CD14-positive monocyte (primary cell): ENCODE measurements around the gene YTHDF1. TPM values are rescaled to one million over a fixed set of nuclear protein-coding genes. Genes with fewer than 3 reads are reported as not detected.
A peak's percentile ranks its signal among the peaks of the same experiment; 100 is the strongest.

Source experiments
- DNase-seq, 3 donors: peaks; one replicate each; pipeline ENCODE4 v3.0.0-alpha.2; 2011 to 2022
- H2AFZ ChIP-seq: 2 replicates; pipeline ENCODE4 v1.6.0; 2012; ENCODE audit warnings: mild to moderate bottlenecking, low read depth, low read length, inconsistent platforms; ENCODE audit not compliant: insufficient read depth, poor library complexity, severe bottlenecking
- H3K27ac ChIP-seq, 2 donors: 1 replicate in 1 of 2; 2 replicates in 1 of 2; pipeline ENCODE4 v1.5.1; 2012 to 2013; ENCODE audit warnings: low read length in 2 of 2, control low read depth in 1 of 2, inconsistent platforms in 1 of 2, low read depth in 1 of 2, mild to moderate bottlenecking in 1 of 2
- H3K27me3 ChIP-seq, 2 donors: one replicate each; pipeline versions ENCODE4 v1.6.0 to v1.6.1; 2011 to 2013; ENCODE audit warnings: low read length in 2 of 2; ENCODE audit not compliant: control insufficient read depth in 2 of 2, insufficient read depth in 2 of 2
- H3K36me3 ChIP-seq, 2 donors: replicated peaks in 1 of 2; 1 replicate in 1 of 2; 2 replicates in 1 of 2; pipeline versions ENCODE4 v1.5.1 to v1.6.1; 2012 to 2013; ENCODE audit warnings: low read length in 2 of 2, control low read depth in 1 of 2, inconsistent platforms in 1 of 2, mild to moderate bottlenecking in 1 of 2; ENCODE audit not compliant: insufficient read depth in 2 of 2, control insufficient read depth in 1 of 2
- H3K4me1 ChIP-seq, 2 donors: 1 replicate in 1 of 2; 2 replicates in 1 of 2; pipeline versions ENCODE4 v1.5.1 to v1.6.1; 2012 to 2013; ENCODE audit warnings: low read length in 2 of 2, control low read depth in 1 of 2, inconsistent platforms in 1 of 2, mild to moderate bottlenecking in 1 of 2, moderate library complexity in 1 of 2; ENCODE audit not compliant: insufficient read depth in 2 of 2, control insufficient read depth in 1 of 2
- H3K4me2 ChIP-seq: replicated peaks from 2 replicates; pipeline ENCODE3; 2012; ENCODE audit warnings: low read length, moderate library complexity, mild to moderate bottlenecking; ENCODE audit not compliant: poor library complexity, severe bottlenecking; ENCODE audit errors: extremely low read depth
- H3K4me3 ChIP-seq, 3 experiments: fragments of 200-600 bp in 1 of 3; sonication (generic) in 1 of 3; replicated peaks in 1 of 3; 1 replicate in 2 of 3; 2 replicates in 1 of 3; pipeline ENCODE4 v1.5.1; 2011 to 2013; ENCODE audit warnings: low read length in 3 of 3, mild to moderate bottlenecking in 3 of 3, control low read depth in 2 of 3, low read depth in 2 of 3, inconsistent platforms in 1 of 3, moderate library complexity in 1 of 3
- H3K79me2 ChIP-seq: 2 replicates; pipeline ENCODE4 v1.6.0; 2012; ENCODE audit warnings: mild to moderate bottlenecking, control low read depth, inconsistent platforms, low read length, moderate library complexity; ENCODE audit not compliant: insufficient read depth
- H3K9ac ChIP-seq: 2 replicates; pipeline ENCODE4 v1.6.0; 2017; ENCODE audit warnings: low read length, mild to moderate bottlenecking; ENCODE audit not compliant: insufficient read depth, poor library complexity, severe bottlenecking
- H3K9me3 ChIP-seq, 2 donors: replicated peaks in 1 of 2; 1 replicate in 1 of 2; 2 replicates in 1 of 2; pipeline versions ENCODE4 v1.5.1 to v1.6.1; 2012 to 2013; ENCODE audit warnings: low read length in 2 of 2, control low read depth in 1 of 2; ENCODE audit not compliant: control insufficient read depth in 1 of 2, insufficient read depth in 1 of 2
- H4K20me1 ChIP-seq: 2 replicates; pipeline ENCODE4 v1.6.0; 2012; ENCODE audit warnings: mild to moderate bottlenecking, low read length, control low read depth, moderate library complexity; ENCODE audit not compliant: insufficient read depth
- H3K27ac Mint-ChIP-seq, 7 donors: one replicate each; pipeline ENCODE4 v1.8.0; 2020; ENCODE audit warnings: mild to moderate bottlenecking in 7 of 7, mixed read lengths in 7 of 7, moderate library complexity in 6 of 7, inconsistent platforms in 2 of 7
- H3K27me3 Mint-ChIP-seq, 3 donors: one replicate each; pipeline ENCODE4 v1.8.0; 2021 to 2022; ENCODE audit warnings: low read depth in 3 of 3, mild to moderate bottlenecking in 3 of 3, mixed read lengths in 3 of 3, moderate library complexity in 3 of 3, inconsistent platforms in 1 of 3
- H3K36me3 Mint-ChIP-seq, 2 donors: one replicate each; pipeline ENCODE4 v1.8.0; 2020; ENCODE audit warnings: mixed read lengths in 2 of 2, inconsistent platforms in 1 of 2, mild to moderate bottlenecking in 1 of 2
- H3K4me1 Mint-ChIP-seq: one replicate; pipeline ENCODE4 v1.8.0; 2020; ENCODE audit warnings: mild to moderate bottlenecking, mixed read lengths
- H3K4me3 Mint-ChIP-seq, 2 donors: one replicate each; pipeline ENCODE4 v1.8.0; 2020; ENCODE audit warnings: mild to moderate bottlenecking in 2 of 2, mixed read lengths in 2 of 2, moderate library complexity in 1 of 2
- H3K9me3 Mint-ChIP-seq, 7 donors: one replicate each; pipeline ENCODE4 v1.8.0; 2020 to 2022; ENCODE audit warnings: mixed read lengths in 7 of 7, mild to moderate bottlenecking in 6 of 7, moderate library complexity in 6 of 7, inconsistent platforms in 2 of 7
- CTCF ChIP-seq: fragments of 200-600 bp; IDR thresholded peaks from one replicate; pipeline ENCODE4 v1.8.0; 2022; ENCODE audit warnings: antibody characterized with exemption, mild to moderate bottlenecking
- WGBS: methylation state at CpG from one replicate; pipeline ENCODE4 v1.1.5; 2013; ENCODE audit warnings: missing lambda C conversion rate; ENCODE audit not compliant: insufficient coverage; 5-methylcytosine and 5-hydroxymethylcytosine counted together
- intact Hi-C, 2 donors: fragments of 100-400 bp; cut with micrococcal nuclease; formaldehyde crosslinking; loops; one replicate each; pipeline versions ENCODE4 v1.15.0 to v1.15.1; 2023
- polyA plus RNA-seq, 3 donors: library from polyadenylated mRNA; depleted of rRNA in 1 of 3; unstranded in 2 of 3; stranded (reverse) in 1 of 3; fragments of 300-500 nt in 2 of 3; fragments of >200 nt in 1 of 3; fragmentation: Illumina TruSeq in 2 of 3; gene quantifications; 1 replicate in 2 of 3; 2 replicates in 1 of 3; pipeline ENCODE4 v1.2.3, GENCODE V29; 2012 to 2021

Gene YTHDF1
- polyA plus RNA-seq, 3 donors = 18.0 to 33.4 (median 25.9) TPM

DNA sequence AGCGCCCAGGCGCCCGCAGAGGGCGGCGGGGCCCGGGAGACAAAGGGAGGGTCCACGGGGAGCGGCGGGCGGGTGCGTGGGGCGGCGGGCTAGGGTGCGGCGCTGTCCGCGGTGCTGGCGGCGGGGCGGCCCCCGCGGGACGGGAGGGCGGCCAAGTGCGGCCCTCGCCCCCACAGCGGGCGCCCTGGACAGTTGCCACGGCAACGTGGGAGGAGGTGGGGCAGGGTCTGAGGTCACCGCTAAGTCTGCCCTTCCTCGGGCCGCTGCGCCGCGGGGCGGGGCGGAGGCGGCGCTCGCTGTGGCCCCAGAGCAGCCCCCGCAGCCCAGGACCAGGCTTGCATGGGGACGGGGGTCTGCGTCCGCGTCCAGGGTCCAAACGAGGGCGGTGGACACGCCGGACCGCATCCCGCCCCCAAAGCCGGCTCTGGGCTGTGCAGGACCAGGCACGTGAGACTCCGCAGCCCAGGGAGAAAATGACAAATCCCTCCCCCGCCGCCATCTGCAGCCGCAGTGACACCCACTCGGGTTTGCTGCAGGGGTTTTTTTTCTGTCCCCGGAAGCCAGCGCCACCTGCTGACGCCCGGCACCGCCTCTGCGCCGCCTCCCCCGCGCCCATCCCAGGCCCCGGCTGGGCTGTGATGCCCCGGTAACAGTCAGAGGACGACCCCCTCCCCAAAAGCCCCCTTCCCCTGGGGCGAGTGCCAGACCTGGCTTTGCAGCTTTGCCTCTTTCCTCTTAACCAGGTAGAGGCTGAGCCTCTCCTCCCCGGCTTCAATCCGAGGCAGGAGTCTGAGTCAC, 36.8 kb downstream of the YTHDF1 start:
- H3K27me3 ChIP-seq = peaks cover 13 to 51% of the 10 kb centered on the region in 2 donors
- intact Hi-C loops = no loop called here
- H3K4me2 ChIP-seq = no peak overlapping the region
- H3K4me1 ChIP-seq = no peaks in the 10 kb centered on the region
- TF ChIP-seq CTCF = no peak
- no peaks in the 10 kb centered on the region for H3K79me2 ChIP-seq
- peaks cover 0 to 14% of the 10 kb centered on the region in 2 donors for H3K9me3 ChIP-seq
- H2AFZ ChIP-seq = no peak overlapping the region
- peaks cover 2% of the 10 kb centered on the region for H3K4me1 Mint-ChIP-seq
- H3K4me3 Mint-ChIP-seq = peak overlapping the region in 1 of 2 donors; percentile 83
- 2% methylated on average over 69 of the region's 74 CpGs for WGBS
- no peak for DNase-seq
- peaks cover 0 to 2% of the 10 kb centered on the region in 2 donors for H3K36me3 Mint-ChIP-seq
- peaks cover 48 to 81% (median 64%) of the 10 kb centered on the region in 3 donors for H3K27me3 Mint-ChIP-seq
- no peak overlapping the region for H3K27ac ChIP-seq
- H4K20me1 ChIP-seq = no peaks in the 10 kb centered on the region
- H3K36me3 ChIP-seq = no peaks in the 10 kb centered on the region
- H3K4me3 ChIP-seq = no peak overlapping the region
- no peak overlapping the region for H3K9ac ChIP-seq
- H3K9me3 Mint-ChIP-seq = peaks cover 0 to 16% (median 6%) of the 10 kb centered on the region in 7 donors
- no peak overlapping the region for H3K27ac Mint-ChIP-seq

GRCh38 chr20:63178446-63178820, 37.5 kb downstream of the YTHDF1 start:
- H3K27ac Mint-ChIP-seq = no peak overlapping the region
- intact Hi-C loops = no loop called here
- Histone ChIP-seq H3K9me3 (peaks cover 0 to 14% of the 10 kb centered on the region in 2 donors), H3K27me3 (peaks cover 13 to 58% of the 10 kb centered on the region in 2 donors), H3K9ac (no peak overlapping the region), H3K27ac (no peak overlapping the region), H3K36me3 (no peaks in the 10 kb centered on the region), H3K79me2 (no peaks in the 10 kb centered on the region), H3K4me2 (no peak overlapping the region), H4K20me1 (no peaks in the 10 kb centered on the region), H3K4me1 (no peaks in the 10 kb centered on the region), H3K4me3 (no peak overlapping the region), H2AFZ (no peak overlapping the region)
- peak overlapping the region in 1 of 2 donors; percentile 53 for H3K4me3 Mint-ChIP-seq
- WGBS = 3% methylated on average over 49 of the region's 49 CpGs
- TF ChIP-seq CTCF = no peak
- peaks cover 0 to 16% (median 6%) of the 10 kb centered on the region in 7 donors for H3K9me3 Mint-ChIP-seq
- peaks cover 45 to 85% (median 69%) of the 10 kb centered on the region in 3 donors for H3K27me3 Mint-ChIP-seq
- DNase-seq = no peak
- H3K36me3 Mint-ChIP-seq = peaks cover 0 to 2% of the 10 kb centered on the region in 2 donors
- peaks cover 2% of the 10 kb centered on the region for H3K4me1 Mint-ChIP-seq
